T-helper 1 cell (primary cell): ENCODE results near the gene TXNDC12.

Source experiments
- DNase-seq, 5 donors: peaks; one replicate each; pipeline ENCODE4 v3.0.0-alpha.2; 2012 to 2020

The TXNDC12 gene

GRCh38 chr1:51990478-51990965, 64.5 kb downstream of the TXNDC12 start, which contains the start of gene RAB3B:
TSS of gene RAB3B (minus strand) at chr1:51990700. CDS start at chr1:51977117, 13,583 bp downstream.
- DNase-seq, result peak; percentile 35 to 61 (median 52)

- peak in 1 of 5 donors; percentile 7 for DNase-seq
Observed at GRCh38 chr1:51989582-51990477, 65.2 kb downstream of the TXNDC12 start.

GRCh38 chr1:51988254-51988653, 66.7 kb downstream of the TXNDC12 start:
- DNase-seq, result no peak

- no peak for DNase-seq
Observed at GRCh38 chr1:51986718-51987117, 68.3 kb downstream of the TXNDC12 start.

- DNase-seq, result no peak
Observed at GRCh38 chr1:51982161-51982560, 72.8 kb downstream of the TXNDC12 start.

GRCh38 chr1:51981555-51981954, 73.4 kb downstream of the TXNDC12 start:
- no peak for DNase-seq

GRCh38 chr1:51978099-51978498, 76.9 kb downstream of the TXNDC12 start:
- no peak for DNase-seq

- no peak for DNase-seq
Observed at GRCh38 chr1:51976846-51977602, 78.0 kb downstream of the TXNDC12 start.

- DNase-seq, result no peak
Observed at GRCh38 chr1:51973587-51974474, 81.2 kb downstream of the TXNDC12 start.
